Chondrocyte (in vitro differentiated cells): ENCODE results near the gene LAMTOR5. TPM values are rescaled to one million over a fixed set of nuclear protein-coding genes. Genes with fewer than 3 reads are reported as not detected.

Source experiments
- DNase-seq: peaks from one replicate; pipeline ENCODE4 v3.0.0; 2021; ENCODE audit warnings: mixed read lengths, low spot score
- H3K27ac Mint-ChIP-seq: one replicate; pipeline ENCODE4 v1.8.0; 2021; ENCODE audit warnings: mild to moderate bottlenecking, moderate library complexity, mixed read lengths; ENCODE audit not compliant: unreplicated experiment
- H3K27me3 Mint-ChIP-seq: 2 replicates; pipeline ENCODE4 v1.8.0; 2021; ENCODE audit warnings: low read depth, mixed read lengths
- H3K36me3 Mint-ChIP-seq: 2 replicates; pipeline ENCODE4 v1.8.0; 2021; ENCODE audit warnings: low read depth, mixed read lengths
- H3K4me1 Mint-ChIP-seq: 2 replicates; pipeline ENCODE4 v1.8.0; 2021; ENCODE audit warnings: low read depth, mild to moderate bottlenecking, mixed read lengths
- H3K4me3 Mint-ChIP-seq: one replicate; pipeline ENCODE4 v1.8.0; 2021; ENCODE audit warnings: mild to moderate bottlenecking, moderate library complexity, mixed read lengths; ENCODE audit not compliant: unreplicated experiment
- H3K9me3 Mint-ChIP-seq: 2 replicates; pipeline ENCODE4 v1.8.0; 2021; ENCODE audit warnings: low read depth, mixed read lengths
- CTCF ChIP-seq: fragments of 200-600 bp; sonication (generic); IDR thresholded peaks from 2 replicates; pipeline ENCODE4 v1.5.0; 2021; ENCODE audit warnings: antibody characterized with exemption, mild to moderate bottlenecking, moderate library complexity
- total RNA-seq: library from RNA; stranded (reverse); gene quantifications from 3 replicates; pipeline ENCODE4 v1.2.1, GENCODE V29; 2021

The LAMTOR5 gene
- total RNA-seq, 1 donor from 2014 or later, result 97.1 TPM

- no peak for DNase-seq
- H3K4me3 Mint-ChIP-seq, result no peak overlapping the region
- peaks cover 20% of the 10 kb centered on the region for H3K4me1 Mint-ChIP-seq
- peaks cover 5% of the 10 kb centered on the region for H3K36me3 Mint-ChIP-seq
- no peak overlapping the region for H3K27ac Mint-ChIP-seq
- TF ChIP-seq CTCF, result no peak
- no peaks in the 10 kb centered on the region for H3K9me3 Mint-ChIP-seq
- no peaks in the 10 kb centered on the region for H3K27me3 Mint-ChIP-seq
These were observed 22.1 kb downstream of the LAMTOR5 start for GRCh38 chr1:110385369-110385768.

GRCh38 chr1:110384581-110385321 lies 22.7 kb downstream of the LAMTOR5 start:
- Mint-ChIP-seq H3K4me1 (peaks cover 18% of the 10 kb centered on the region), H3K27ac (no peak overlapping the region), H3K27me3 (no peaks in the 10 kb centered on the region), H3K9me3 (no peaks in the 10 kb centered on the region), H3K4me3 (no peak overlapping the region), H3K36me3 (peaks cover 6% of the 10 kb centered on the region)
- DNase-seq, result no peak
- no peak for TF ChIP-seq CTCF

- no peak for DNase-seq
- peaks cover 12% of the 10 kb centered on the region for H3K36me3 Mint-ChIP-seq
- H3K27ac Mint-ChIP-seq, result no peak overlapping the region
- H3K4me1 Mint-ChIP-seq, result peaks cover 10% of the 10 kb centered on the region
- TF ChIP-seq CTCF, result no peak
- no peaks in the 10 kb centered on the region for H3K27me3 Mint-ChIP-seq
- no peak overlapping the region for H3K4me3 Mint-ChIP-seq
- no peaks in the 10 kb centered on the region for H3K9me3 Mint-ChIP-seq
These were observed 24.1 kb downstream of the LAMTOR5 start for GRCh38 chr1:110383251-110383990.

- Mint-ChIP-seq H3K4me1 (peaks cover 10% of the 10 kb centered on the region), H3K36me3 (peaks cover 19% of the 10 kb centered on the region), H3K27ac (peak overlapping the region; percentile 18), H3K9me3 (no peaks in the 10 kb centered on the region), H3K27me3 (no peaks in the 10 kb centered on the region), H3K4me3 (no peak overlapping the region)
- TF ChIP-seq CTCF, result no peak
- no peak for DNase-seq
These were observed 26.7 kb downstream of the LAMTOR5 start for GRCh38 chr1:110380672-110381283.

- Mint-ChIP-seq H3K9me3 (no peaks in the 10 kb centered on the region), H3K36me3 (peaks cover 18% of the 10 kb centered on the region)
- TF ChIP-seq CTCF, result no peak
These were observed 32.0 kb downstream of the LAMTOR5 start for GRCh38 chr1:110375490-110375889.

More at GRCh38 chr1:110375490-110375889, 32.0 kb downstream of the LAMTOR5 start:
- Mint-ChIP-seq H3K27ac (no peak overlapping the region), H3K27me3 (no peaks in the 10 kb centered on the region), H3K4me3 (no peak overlapping the region), H3K4me1 (peaks cover 11% of the 10 kb centered on the region)
- no peak for DNase-seq
